K562 (cell line): ENCODE measurements around the gene ZNF546. TPM values are rescaled to one million over a fixed set of nuclear protein-coding genes. Genes with fewer than 3 reads are reported as not detected.

ENCODE experiments used
- CBX8 ChIP-seq: fragments of 200-600 bp; sonication (generic); IDR thresholded peaks from 2 replicates; pipeline ENCODE4 v1.6.1; 2012; ENCODE audit warnings: borderline replicate concordance, mixed run types, low read depth, mild to moderate bottlenecking, moderate library complexity, mixed read lengths, low read length, control low read depth, inconsistent platforms; ENCODE audit not compliant: poor library complexity, severe bottlenecking; ENCODE audit errors: extremely low read depth
- ELF2 ChIP-seq: fragments of 250-450 bp; sonication (Bioruptor Pico); IDR thresholded peaks from 2 replicates; pipeline ENCODE4 v1.5.0; 2021; ENCODE audit warnings: mild to moderate bottlenecking
- FOXA3 ChIP-seq, 2 experiments: fragments of 450-650 bp in 1 of 2; sonication (generic) in 1 of 2; formaldehyde crosslinking; IDR thresholded peaks in 1 of 2; conservative IDR thresholded peaks in 1 of 2; 2 replicates each; pipeline versions ENCODE4 v1.4.0 to v1.8.0; 2020 to 2022; ENCODE audit warnings: mild to moderate bottlenecking in 2 of 2, missing genetic modification reagents in 1 of 2
- GABPB1 ChIP-seq: sonication (generic); formaldehyde crosslinking; IDR thresholded peaks from 2 replicates; pipeline ENCODE4 v1.8.0; 2022; ENCODE audit warnings: mild to moderate bottlenecking, missing genetic modification reagents
- POLR2AphosphoS2 ChIP-seq: IDR thresholded peaks from 2 replicates; pipeline ENCODE4 v1.6.1; 2012; ENCODE audit warnings: low read length, improper control_type of control experiment
- ZBTB11 ChIP-seq, 3 experiments: fragments of 200-800 bp in 1 of 3; fragments of 250-450 bp in 1 of 3; fragments of 450-650 bp in 1 of 3; sonication (Bioruptor Pico) in 1 of 3; sonication (Bioruptor generic) in 1 of 3; formaldehyde crosslinking in 1 of 3; IDR thresholded peaks; 2 replicates each; pipeline versions ENCODE4 v1.6.1 to v1.8.0; 2016 to 2022; ENCODE audit warnings: mild to moderate bottlenecking in 2 of 3, missing genetic modification characterization in 2 of 3, missing compliant biosample characterization in 1 of 3, moderate library complexity in 1 of 3
- ZBTB5 ChIP-seq: fragments of 450-650 bp; IDR thresholded peaks from 2 replicates; pipeline ENCODE4 v1.6.1; 2017; ENCODE audit warnings: antibody characterized with exemption
- ZNF121 ChIP-seq: sonication (generic); formaldehyde crosslinking; conservative IDR thresholded peaks from 2 replicates; pipeline ENCODE4 v1.8.0; 2022; ENCODE audit warnings: missing genetic modification reagents
- ZNF274 ChIP-seq: IDR thresholded peaks from 2 replicates; pipeline ENCODE4 v1.6.1; 2011; ENCODE audit warnings: low read depth, mild to moderate bottlenecking, low read length, moderate library complexity, borderline replicate concordance
- ZNF395 ChIP-seq: fragments of 200-800 bp; sonication (Bioruptor generic); IDR thresholded peaks from 2 replicates; pipeline ENCODE4 v1.6.1; 2017; ENCODE audit warnings: missing genetic modification characterization, missing compliant biosample characterization
- polyA plus RNA-seq, 8 experiments: library from polyadenylated mRNA; depleted of rRNA in 4 of 8; stranded (reverse) in 5 of 8; unstranded in 3 of 8; fragments of >200 nt; fragmentation: Nextera tagmentation in 2 of 8; fragmentation: Illumina TruSeq in 1 of 8; extraction: Ambion mirVana in 2 of 8; extraction: Trizol in 1 of 8; gene quantifications; 2 replicates each; pipeline versions ENCODE4 v1.2.1 to v1.2.3, GENCODE V29; 2011 to 2014; ENCODE audit warnings: inconsistent platforms in 1 of 8, missing spikeins in 1 of 8
- total RNA-seq, 7 experiments: library from RNA; depleted of rRNA in 6 of 7; stranded (reverse); fragments of >200 nt in 6 of 7; fragmentation: Illumina TruSeq in 2 of 7; extraction: Trizol in 2 of 7; gene quantifications; 2 replicates each; pipeline versions ENCODE4 v1.2.1 to v1.2.3, GENCODE V29; 2011 to 2021; ENCODE audit warnings: low replicate concordance in 1 of 7
- TF ChIP-seq, protein P1 (sequence below): fragments of 250-450 bp; sonication (Bioruptor Pico); IDR thresholded peaks from 2 replicates; pipeline ENCODE4 v1.4.0; 2020

ZNF546 gene
- total and polyA plus RNA-seq, 9 of the 15 experiments (the other 6 are each of a cell fraction or from before 2014, with no cell fraction given) = 0.73 to 5.1 (median 2.2) TPM

- TF ChIP-seq POLR2AphosphoS2 (no peak), FOXA3 (CRISPR knock-in tag; conservative IDR thresholded peaks at IDR 0.05 in 1 of 2, IDR thresholded peaks at IDR 0.05 in 1 of 2) (no peak), ZNF121 (CRISPR knock-in tag) (no peak), ELF2 (CRISPR knock-in tag) (no peak), CBX8 (no peak), ZBTB5 (no peak), ZNF274 (no peak), ZBTB11 (CRISPR knock-in tag; IDR thresholded peaks at IDR 0.05) (peak in 2 of 3 experiments; percentile 26 to 93; a peak in 3 of 6 replicates), GABPB1 (CRISPR knock-in tag) (peak; percentile 76; the same call in 1 of the 2 replicates), ZNF395 (CRISPR knock-in tag) (no peak; the same call in 1 of the 2 replicates)
- TF ChIP-seq, protein P1, sequence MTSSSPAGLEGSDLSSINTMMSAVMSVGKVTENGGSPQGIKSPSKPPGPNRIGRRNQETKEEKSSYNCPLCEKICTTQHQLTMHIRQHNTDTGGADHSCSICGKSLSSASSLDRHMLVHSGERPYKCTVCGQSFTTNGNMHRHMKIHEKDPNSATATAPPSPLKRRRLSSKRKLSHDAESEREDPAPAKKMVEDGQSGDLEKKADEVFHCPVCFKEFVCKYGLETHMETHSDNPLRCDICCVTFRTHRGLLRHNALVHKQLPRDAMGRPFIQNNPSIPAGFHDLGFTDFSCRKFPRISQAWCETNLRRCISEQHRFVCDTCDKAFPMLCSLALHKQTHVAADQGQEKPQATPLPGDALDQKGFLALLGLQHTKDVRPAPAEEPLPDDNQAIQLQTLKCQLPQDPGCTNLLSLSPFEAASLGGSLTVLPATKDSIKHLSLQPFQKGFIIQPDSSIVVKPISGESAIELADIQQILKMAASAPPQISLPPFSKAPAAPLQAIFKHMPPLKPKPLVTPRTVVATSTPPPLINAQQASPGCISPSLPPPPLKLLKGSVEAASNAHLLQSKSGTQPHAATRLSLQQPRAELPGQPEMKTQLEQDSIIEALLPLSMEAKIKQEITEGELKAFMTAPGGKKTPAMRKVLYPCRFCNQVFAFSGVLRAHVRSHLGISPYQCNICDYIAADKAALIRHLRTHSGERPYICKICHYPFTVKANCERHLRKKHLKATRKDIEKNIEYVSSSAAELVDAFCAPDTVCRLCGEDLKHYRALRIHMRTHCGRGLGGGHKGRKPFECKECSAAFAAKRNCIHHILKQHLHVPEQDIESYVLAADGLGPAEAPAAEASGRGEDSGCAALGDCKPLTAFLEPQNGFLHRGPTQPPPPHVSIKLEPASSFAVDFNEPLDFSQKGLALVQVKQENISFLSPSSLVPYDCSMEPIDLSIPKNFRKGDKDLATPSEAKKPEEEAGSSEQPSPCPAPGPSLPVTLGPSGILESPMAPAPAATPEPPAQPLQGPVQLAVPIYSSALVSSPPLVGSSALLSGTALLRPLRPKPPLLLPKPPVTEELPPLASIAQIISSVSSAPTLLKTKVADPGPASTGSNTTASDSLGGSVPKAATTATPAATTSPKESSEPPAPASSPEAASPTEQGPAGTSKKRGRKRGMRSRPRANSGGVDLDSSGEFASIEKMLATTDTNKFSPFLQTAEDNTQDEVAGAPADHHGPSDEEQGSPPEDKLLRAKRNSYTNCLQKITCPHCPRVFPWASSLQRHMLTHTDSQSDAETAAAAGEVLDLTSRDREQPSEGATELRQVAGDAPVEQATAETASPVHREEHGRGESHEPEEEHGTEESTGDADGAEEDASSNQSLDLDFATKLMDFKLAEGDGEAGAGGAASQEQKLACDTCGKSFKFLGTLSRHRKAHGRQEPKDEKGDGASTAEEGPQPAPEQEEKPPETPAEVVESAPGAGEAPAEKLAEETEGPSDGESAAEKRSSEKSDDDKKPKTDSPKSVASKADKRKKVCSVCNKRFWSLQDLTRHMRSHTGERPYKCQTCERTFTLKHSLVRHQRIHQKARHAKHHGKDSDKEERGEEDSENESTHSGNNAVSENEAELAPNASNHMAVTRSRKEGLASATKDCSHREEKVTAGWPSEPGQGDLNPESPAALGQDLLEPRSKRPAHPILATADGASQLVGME (CRISPR knock-in tag) = no peak
These were observed at the start of gene ZNF546 (continued) for GRCh38 chr19:39996811-39997637.
